Stimulated activated CD4-positive, alpha-beta T cell treated with anti-CD3 and anti-CD28 coated beads, Interleukin-12 subunit alpha, Interleukin-12 subunit beta, amount 100 ng/mL, for 4 hours (primary cell): ENCODE results near the gene CPA2.

ENCODE experiments used
- DNase-seq: peaks from one replicate; pipeline ENCODE4 v3.0.0-alpha.2; 2020

CPA2 gene

GRCh38 chr7:130286881-130287280 is 20.2 kb downstream of the CPA2 start:
- DNase-seq = no peak

- no peak for DNase-seq
Measured at GRCh38 chr7:130288168-130288567, 21.5 kb downstream of the CPA2 start.

DNA sequence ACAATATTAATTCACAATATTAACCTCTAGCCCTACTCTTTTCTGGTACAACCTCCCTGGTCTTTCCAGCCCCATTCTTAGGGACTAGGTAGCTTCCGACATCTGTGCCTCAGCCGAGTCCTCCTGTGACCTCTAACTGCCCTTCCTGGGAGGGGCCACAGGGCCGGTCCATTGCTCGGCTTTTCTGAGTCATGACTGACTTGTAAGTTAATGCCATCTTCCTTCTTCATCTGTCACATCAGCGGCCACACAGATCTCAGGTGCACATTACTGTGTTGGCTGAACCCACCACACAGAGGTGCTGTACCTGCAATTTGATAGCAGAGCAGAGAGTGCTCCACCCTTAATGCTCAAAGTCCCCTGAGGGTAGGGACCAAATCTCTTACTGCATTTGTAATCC is 22.2 kb downstream of the CPA2 start:
- no peak for DNase-seq

- DNase-seq = no peak
Measured at GRCh38 chr7:130289478-130289877, 22.8 kb downstream of the CPA2 start.

DNA sequence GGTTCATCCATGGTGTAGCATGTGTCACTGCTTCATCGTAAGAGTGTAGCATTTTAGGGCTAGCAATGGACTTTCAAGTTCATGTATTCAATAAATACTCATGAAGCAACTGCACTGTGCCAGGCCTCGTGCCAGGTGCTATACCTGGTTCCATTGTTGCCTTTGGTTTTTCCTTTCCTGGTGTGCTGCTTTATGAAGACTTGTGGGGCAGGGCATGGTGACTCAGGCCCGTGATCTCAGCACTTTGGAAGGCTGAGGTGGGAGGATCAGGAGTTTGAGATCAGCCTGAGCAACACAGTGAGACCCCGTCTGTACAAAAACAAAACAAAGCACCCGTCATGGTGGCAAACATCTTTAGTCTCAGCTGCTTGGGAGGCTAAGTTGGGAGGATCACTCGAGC is 24.1 kb downstream of the CPA2 start:
- no peak for DNase-seq

GRCh38 chr7:130292682-130293257 is 26.1 kb downstream of the CPA2 start, which contains the start of gene CPA4:
Gene CPA4 (plus strand): TSS chr7:130293161. CDS start chr7:130293181, 20 bp downstream.
- no peak for DNase-seq

DNA sequence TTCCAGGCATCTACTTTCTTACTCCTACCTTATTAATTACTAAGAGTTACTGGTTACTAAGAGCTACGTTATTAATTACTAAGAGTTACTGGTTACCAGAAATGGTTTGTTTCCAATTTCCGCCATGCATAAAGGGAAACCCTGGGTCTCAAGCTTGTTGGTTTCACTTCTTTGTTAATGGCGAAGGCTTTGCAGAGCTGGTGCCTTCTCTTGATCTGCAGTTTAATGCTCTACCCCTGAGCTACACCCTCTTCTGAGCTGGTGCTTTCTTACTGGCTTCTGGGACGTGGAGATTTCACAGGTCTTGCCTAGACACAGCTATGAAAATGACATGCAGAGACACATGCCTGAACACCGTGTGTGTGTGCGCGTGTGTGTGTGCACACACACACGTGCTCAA is 26.9 kb downstream of the CPA2 start:
- DNase-seq = no peak

DNA sequence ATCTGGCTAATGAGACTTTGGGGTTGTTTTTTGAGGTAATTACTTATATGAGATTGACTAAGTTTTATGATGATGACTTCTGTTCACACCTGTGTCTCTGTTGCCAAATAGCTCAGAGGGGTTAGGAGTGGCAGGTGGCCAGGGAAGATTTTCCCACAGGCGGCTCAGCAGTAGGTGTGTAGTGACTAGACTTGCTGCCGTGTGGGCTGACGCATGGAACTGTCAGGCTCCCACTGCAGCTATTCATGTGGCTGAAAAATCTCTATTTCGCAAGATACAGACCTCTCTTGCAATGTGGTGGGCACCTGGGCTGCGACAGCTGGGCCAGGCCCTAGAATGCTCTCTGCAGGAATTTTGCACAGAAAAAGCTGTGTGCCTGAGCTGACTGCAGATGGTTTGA is 27.7 kb downstream of the CPA2 start:
- DNase-seq = no peak

- no peak for DNase-seq
Measured at GRCh38 chr7:130296221-130296951, 29.7 kb downstream of the CPA2 start.

GRCh38 chr7:130297628-130298543 is 31.2 kb downstream of the CPA2 start:
- no peak for DNase-seq

DNA sequence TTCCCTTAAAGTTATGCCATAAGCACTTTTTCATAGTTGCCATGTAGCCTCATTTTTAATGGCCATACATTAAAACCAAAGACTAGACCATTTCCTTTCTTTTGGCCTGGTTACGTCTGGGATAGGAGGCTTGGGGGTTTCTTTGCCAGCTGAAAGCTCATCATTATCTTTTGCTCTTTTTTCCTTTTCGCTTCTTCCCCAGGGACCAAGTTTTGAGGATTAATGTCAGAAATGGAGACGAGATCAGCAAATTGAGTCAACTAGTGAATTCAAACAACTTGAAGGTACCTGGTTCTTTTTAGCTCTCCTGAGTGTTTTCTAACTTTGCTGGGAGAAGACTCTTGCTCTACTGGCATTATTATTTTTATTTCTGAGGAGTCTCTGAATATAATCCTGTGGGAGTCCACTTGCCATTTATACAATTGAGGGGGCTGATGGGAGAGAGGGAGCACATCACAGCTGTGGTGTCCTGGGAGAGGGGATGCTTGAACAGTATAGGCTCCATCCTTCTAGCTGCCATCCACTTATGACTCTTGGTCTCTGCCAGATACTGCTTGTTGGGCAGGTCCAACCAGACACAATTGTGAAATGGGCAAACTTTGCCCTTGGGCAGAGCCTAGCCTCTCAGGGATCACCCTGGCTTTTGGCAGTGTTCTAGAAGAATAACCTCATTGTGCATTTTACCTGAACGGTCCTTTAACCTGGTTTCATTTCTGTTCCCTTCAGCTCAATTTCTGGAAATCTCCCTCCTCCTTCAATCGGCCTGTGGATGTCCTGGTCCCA is 32.1 kb downstream of the CPA2 start:
- DNase-seq = no peak

- no peak for DNase-seq
Measured at GRCh38 chr7:130299866-130300265, 33.2 kb downstream of the CPA2 start.

DNA sequence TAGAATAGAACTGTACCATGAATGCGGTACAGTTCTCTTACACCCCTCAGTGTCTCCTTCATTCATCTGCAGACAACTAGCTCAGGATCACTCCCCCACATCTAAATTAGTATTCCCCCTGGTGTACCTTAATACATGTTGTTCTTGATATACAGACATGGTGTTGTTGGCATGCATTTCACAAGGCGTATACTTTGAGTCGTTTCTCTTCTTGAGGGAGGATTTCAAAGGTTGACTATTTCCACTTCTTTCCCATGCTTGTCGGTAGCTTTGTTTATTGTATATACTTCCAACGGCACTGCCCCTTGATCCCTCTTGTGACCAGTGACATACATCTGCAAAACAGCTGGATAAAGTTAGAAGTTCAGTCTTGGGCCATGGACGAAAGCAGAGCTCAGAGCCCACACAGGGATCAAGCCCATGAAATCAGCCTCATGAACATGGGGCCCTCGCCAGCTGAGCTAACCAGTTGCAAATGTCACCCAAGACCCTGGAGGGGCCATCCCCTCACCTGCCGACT is 34.9 kb downstream of the CPA2 start:
- no peak for DNase-seq

- no peak for DNase-seq
Measured at GRCh38 chr7:130302649-130303048, 36.0 kb downstream of the CPA2 start.

GRCh38 chr7:130303127-130303526 is 36.5 kb downstream of the CPA2 start:
- DNase-seq = no peak

DNA sequence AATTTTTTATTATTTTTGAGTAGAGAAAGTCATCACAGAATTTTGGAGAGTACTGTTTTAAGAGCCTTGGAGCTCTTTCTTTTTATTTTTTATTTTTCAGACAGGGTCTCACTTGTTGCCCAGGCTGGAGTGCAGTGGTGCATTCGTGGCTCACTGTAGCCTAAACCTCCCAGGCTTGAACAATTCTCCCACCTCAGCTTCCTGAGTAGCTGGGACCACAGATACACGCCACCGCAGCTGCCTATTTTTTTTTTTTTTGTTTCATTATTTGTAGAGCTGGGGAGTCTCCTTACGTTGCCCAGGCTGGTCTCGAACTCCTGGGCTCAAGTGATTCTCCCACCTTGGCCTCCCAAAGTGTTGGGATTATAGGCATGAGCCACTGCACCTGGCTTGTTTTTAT is 36.9 kb downstream of the CPA2 start:
- DNase-seq = no peak

DNA sequence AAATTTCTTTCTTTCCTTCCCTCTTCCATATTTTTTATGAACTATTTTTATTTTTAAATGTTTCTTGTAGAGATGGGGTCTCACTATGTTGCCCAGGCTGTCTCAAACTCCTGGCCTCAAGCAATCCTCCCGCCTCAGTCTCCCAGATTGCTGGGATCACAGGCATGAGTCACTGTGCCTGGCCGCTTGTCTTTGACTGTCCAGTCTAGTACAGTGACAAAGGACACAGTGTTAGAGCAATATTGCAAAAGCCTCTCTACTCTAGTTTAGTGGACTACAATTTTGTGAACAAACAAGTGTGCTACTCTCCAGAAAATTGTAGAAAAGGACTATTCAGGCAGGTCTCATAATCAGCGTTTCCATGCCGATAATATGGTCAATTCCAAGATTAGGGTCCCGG is 37.3 kb downstream of the CPA2 start:
- DNase-seq = no peak

GRCh38 chr7:130304878-130305277 is 38.2 kb downstream of the CPA2 start:
- no peak for DNase-seq

DNA sequence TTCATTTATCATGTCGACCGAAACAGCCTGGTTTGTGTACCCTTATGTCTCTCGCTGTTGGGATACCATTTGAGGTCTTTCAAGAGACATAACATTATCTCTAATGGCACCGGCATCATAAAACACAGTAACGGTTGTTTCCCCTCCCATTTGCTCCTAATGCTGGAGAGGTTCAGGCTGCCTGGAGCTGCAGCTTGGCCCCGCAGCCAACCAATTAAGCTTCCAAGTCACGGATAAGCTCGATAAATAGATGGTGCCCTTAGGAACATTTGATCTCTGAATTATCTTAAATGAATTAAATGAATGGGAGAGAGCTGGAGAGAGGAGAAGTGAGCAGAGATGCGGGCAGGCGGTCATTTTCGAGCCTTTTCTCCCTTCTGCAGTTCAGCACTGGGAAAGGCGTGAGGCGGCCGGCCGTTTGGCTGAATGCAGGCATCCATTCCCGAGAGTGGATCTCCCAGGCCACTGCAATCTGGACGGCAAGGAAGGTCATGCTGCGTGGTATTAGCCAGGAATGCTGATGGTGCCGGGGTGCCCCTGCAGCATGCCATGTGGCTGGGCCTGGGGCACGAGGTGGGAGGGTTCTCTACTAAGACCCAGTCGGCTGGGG is 38.9 kb downstream of the CPA2 start:
- no peak for DNase-seq

DNA sequence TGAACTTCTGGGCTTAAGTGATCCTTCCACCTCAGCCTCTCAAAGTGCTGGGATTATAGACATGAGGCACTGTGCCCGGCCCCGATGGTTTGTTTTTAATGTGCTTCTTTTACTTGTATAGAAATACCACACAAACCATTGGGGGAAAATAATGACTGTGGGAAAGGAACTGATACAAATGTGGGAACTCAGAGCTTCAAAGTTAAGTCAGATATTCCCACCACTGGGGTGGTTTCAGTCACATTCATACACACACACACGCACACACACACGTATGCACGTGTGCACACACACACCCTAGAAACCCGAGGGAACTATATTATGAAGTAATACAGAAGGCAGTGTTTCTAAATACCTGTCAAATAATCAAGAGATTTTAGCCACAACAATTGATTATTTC is 43.3 kb downstream of the CPA2 start:
- DNase-seq = no peak

DNA sequence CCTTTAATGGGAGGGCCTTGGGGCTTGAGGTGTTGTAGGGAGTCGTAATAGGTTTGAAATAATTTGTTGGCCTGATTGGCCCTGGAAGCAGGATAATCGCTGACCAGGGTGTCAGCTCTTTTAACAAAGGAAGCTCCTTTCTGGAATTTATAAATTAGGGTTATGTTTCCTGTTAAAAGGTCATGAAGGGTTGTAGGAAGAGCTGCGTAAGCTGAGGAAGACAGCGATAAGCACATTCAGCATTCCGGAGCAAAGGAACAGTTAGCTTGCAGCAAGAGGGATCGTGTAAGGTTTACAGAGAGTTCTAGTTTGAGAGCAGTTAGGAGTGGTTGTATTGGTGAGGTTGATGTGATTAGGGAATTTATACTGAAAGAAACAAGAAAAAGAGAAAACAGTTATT is 47.6 kb downstream of the CPA2 start:
- DNase-seq = no peak

DNA sequence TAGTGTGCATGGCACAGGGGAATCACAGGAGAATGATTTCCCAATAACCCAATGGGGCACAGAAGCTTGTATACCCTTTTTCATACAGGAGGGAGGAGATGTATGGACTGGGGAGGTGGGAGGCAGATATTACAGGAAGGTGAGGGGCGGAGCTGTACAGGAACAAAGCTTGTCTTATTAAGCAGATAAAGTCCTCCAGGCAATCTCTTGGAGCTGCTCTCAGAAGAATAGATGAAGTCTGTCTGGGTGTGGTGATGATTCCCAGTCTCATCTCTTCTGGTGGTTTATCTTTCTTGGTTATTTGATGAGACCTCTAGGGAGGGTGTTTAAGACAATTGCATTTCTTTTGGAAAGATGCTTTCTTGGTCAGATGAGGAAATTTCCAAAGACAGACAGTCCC is 52.9 kb downstream of the CPA2 start:
- DNase-seq = no peak
